Large intestine (tissue), 3 donors: ENCODE data around the gene SPAG6. TPM values are rescaled to one million over a fixed set of nuclear protein-coding genes. Genes with fewer than 3 reads are reported as not detected.

Source experiments
- DNase-seq, 2 donors: peaks; one replicate each; pipeline versions ENCODE4 v3.0.0 to v3.0.0-alpha.2; 2013
- H3K27ac ChIP-seq: one replicate; pipeline ENCODE4 v1.5.1; 2013; ENCODE audit warnings: low read length
- H3K27me3 ChIP-seq: 2 replicates; pipeline ENCODE4 v1.6.1; 2013; ENCODE audit warnings: low read length; ENCODE audit not compliant: control insufficient read depth, insufficient read depth
- H3K36me3 ChIP-seq: 2 replicates; pipeline ENCODE4 v1.6.1; 2013; ENCODE audit warnings: low read length; ENCODE audit not compliant: control insufficient read depth, insufficient read depth
- H3K4me1 ChIP-seq: one replicate; pipeline ENCODE4 v1.6.1; 2013; ENCODE audit warnings: low read length; ENCODE audit not compliant: control insufficient read depth, insufficient read depth
- H3K4me3 ChIP-seq: one replicate; pipeline ENCODE4 v1.5.1; 2013; ENCODE audit warnings: low read length
- H3K9me3 ChIP-seq: one replicate; pipeline ENCODE4 v1.6.1; 2013; ENCODE audit warnings: mild to moderate bottlenecking, low read depth, low read length, moderate library complexity; ENCODE audit not compliant: control insufficient read depth
- WGBS: methylation state at CpG from one replicate; pipeline ENCODE4 v1.1.5; 2013; ENCODE audit warnings: low lambda C conversion rate; ENCODE audit not compliant: insufficient coverage; 5-methylcytosine and 5-hydroxymethylcytosine counted together
- polyA plus RNA-seq: library from polyadenylated mRNA; unstranded; fragments of 120-200 nt; gene quantifications from one replicate; pipeline ENCODE4 v1.2.1, GENCODE V29; 2013

Gene SPAG6
- polyA plus RNA-seq, 1 donor = 0.19 TPM

DNA sequence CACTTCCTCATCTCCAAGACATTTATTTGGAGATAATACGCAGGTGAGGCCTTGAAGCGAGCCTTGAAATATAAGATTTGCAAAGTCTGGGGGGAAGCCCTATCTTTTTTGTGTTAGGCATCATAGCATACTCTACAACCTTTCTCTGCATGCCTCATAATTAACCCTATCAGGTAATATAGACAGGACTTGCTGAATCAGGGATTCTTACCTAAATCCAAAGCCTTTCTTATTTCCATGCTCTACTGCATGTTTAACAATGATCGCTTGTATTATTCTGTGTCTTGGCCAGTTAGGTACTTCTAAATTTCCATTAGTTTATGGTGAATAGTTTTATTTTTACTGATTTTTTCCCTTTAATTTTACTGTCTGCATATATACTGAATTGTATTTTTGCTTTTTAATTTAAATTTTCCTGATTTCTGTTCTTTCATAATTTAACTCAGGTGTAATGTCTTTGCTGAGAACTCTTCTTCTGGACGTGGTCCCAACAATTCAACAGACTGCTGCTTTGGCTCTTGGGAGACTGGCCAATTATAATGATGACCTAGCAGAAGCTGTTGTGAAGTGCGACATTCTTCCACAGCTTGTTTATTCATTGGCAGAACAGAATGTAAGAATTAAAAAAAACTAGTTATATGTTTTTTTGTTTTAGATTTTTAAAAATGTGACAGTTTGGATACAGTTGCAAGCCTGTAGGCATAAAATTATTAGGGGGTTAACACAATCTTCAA lies 19.3 kb downstream of the SPAG6 start:
- Histone ChIP-seq H3K27ac (no peak overlapping the region), H3K4me1 (no peaks in the 10 kb centered on the region), H3K9me3 (no peaks in the 10 kb centered on the region), H3K27me3 (no peaks in the 10 kb centered on the region), H3K4me3 (no peak overlapping the region), H3K36me3 (no peaks in the 10 kb centered on the region)
- DNase-seq = no peak
- WGBS = 96% methylated on average over 4 of the region's 5 CpGs

GRCh38 chr10:22365233-22365632 lies 19.9 kb downstream of the SPAG6 start:
- 88% methylated on average over 1 of the region's 1 CpG for WGBS
- H3K4me1 ChIP-seq = no peaks in the 10 kb centered on the region
- DNase-seq = no peak
- no peaks in the 10 kb centered on the region for H3K27me3 ChIP-seq
- no peaks in the 10 kb centered on the region for H3K9me3 ChIP-seq
- H3K27ac ChIP-seq = no peak overlapping the region
- H3K36me3 ChIP-seq = no peaks in the 10 kb centered on the region
- no peak overlapping the region for H3K4me3 ChIP-seq

- H3K27ac ChIP-seq = no peak overlapping the region
- DNase-seq = no peak
- no peaks in the 10 kb centered on the region for H3K9me3 ChIP-seq
- no peaks in the 10 kb centered on the region for H3K36me3 ChIP-seq
- 100% methylated on average over 2 of the region's 4 CpGs for WGBS
- H3K27me3 ChIP-seq = no peaks in the 10 kb centered on the region
- no peaks in the 10 kb centered on the region for H3K4me1 ChIP-seq
- H3K4me3 ChIP-seq = no peak overlapping the region
Measured at GRCh38 chr10:22365644-22366434, 20.5 kb downstream of the SPAG6 start.

- H3K4me1 ChIP-seq = no peaks in the 10 kb centered on the region
- H3K9me3 ChIP-seq = no peaks in the 10 kb centered on the region
- no peak for DNase-seq
- H3K4me3 ChIP-seq = no peak overlapping the region
- no peaks in the 10 kb centered on the region for H3K36me3 ChIP-seq
- H3K27ac ChIP-seq = no peak overlapping the region
- no peaks in the 10 kb centered on the region for H3K27me3 ChIP-seq
Measured at GRCh38 chr10:22366435-22366703, 21.1 kb downstream of the SPAG6 start.

GRCh38 chr10:22366771-22367170 lies 21.5 kb downstream of the SPAG6 start:
- Histone ChIP-seq H3K36me3 (no peaks in the 10 kb centered on the region), H3K4me3 (no peak overlapping the region), H3K27ac (no peak overlapping the region), H3K27me3 (no peaks in the 10 kb centered on the region), H3K9me3 (no peaks in the 10 kb centered on the region), H3K4me1 (no peaks in the 10 kb centered on the region)
- peak in 1 of 2 donors; percentile 31 for DNase-seq
- WGBS = 0% methylated on average over 1 of the region's 2 CpGs

DNA sequence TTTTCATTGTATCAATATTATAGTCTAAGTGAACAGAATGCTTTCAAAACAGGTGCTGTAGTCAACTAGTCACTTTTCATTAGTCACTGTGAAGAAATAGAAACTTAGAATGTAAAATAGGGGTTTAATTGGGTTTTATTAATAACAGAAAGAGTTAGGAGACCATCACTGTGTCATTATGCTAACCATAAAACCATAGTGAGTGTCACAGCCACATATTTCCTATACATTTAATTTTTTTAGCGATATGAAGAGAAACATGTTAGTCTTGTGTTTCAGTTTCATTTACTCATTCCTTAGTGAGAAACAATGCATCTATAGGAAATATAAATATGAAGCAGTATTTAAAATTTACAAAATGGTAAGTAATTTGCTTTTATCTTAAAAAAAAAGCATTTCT lies 22.2 kb downstream of the SPAG6 start:
- WGBS = 100% methylated on average over 1 of the region's 1 CpG
- Histone ChIP-seq H3K4me1 (no peaks in the 10 kb centered on the region), H3K4me3 (no peak overlapping the region), H3K27ac (no peak overlapping the region), H3K36me3 (no peaks in the 10 kb centered on the region), H3K9me3 (no peaks in the 10 kb centered on the region), H3K27me3 (no peaks in the 10 kb centered on the region)
- no peak for DNase-seq

GRCh38 chr10:22368402-22368801 lies 23.1 kb downstream of the SPAG6 start:
- Histone ChIP-seq H3K27ac (no peak overlapping the region), H3K27me3 (no peaks in the 10 kb centered on the region), H3K4me1 (no peaks in the 10 kb centered on the region), H3K36me3 (no peaks in the 10 kb centered on the region), H3K9me3 (no peaks in the 10 kb centered on the region), H3K4me3 (no peak overlapping the region)
- WGBS = 80% methylated on average over 1 of the region's 4 CpGs
- no peak for DNase-seq

DNA sequence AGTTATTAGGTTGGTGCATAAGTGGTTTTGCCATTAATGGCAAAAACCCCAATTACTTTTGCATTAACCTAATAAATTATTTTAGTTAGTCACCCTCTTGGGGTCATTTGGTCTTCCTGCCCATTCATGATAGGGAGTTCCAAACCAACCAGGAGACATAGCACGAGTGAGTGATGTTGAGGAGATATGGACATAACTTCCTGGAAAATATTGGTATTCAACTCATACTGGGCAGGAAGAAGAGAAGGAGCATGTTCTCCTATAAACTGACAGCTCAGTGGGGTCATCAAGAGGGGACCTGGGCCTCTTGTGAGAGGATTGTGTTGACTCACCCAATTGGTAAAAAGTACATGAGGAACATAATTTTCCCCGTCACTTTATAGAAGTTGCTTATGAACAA lies 23.7 kb downstream of the SPAG6 start:
- no peaks in the 10 kb centered on the region for H3K9me3 ChIP-seq
- no CpG with 5 or more reads among the region's 2 CpGs for WGBS
- no peaks in the 10 kb centered on the region for H3K36me3 ChIP-seq
- H3K4me1 ChIP-seq = no peaks in the 10 kb centered on the region
- no peak overlapping the region for H3K27ac ChIP-seq
- no peak for DNase-seq
- H3K4me3 ChIP-seq = no peak overlapping the region
- no peaks in the 10 kb centered on the region for H3K27me3 ChIP-seq

DNA sequence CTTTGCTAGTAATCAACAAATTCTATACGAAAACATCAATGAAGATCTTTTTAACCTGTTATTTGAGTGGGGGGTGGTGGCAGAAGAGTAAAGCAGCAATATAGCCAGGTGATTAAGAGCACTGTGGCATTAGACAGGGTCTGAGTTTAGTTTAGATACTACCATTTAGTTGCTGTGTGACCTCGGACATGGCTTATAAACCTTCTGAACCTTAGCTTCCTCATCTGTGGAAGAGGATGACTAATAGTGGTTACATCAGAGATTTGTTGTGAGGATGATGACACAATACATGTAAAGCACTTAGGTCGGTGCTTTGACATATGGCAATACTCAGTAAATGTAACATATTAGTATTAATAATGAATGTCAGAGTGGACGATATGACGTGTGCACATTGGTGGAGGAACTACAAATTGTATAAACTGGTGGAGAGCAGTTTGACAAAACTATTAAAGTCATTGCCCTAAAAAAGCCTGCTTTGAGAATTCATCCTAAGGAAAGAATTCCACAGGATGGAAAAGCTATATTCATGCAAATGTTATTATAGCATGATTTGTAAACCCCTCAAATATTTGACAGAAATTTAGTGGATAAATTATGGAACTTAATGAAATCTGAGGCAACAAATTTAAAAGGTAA lies 24.3 kb downstream of the SPAG6 start:
- no peak overlapping the region for H3K27ac ChIP-seq
- DNase-seq = no peak
- H3K4me1 ChIP-seq = no peaks in the 10 kb centered on the region
- WGBS = 100% methylated on average over 4 of the region's 5 CpGs
- no peaks in the 10 kb centered on the region for H3K27me3 ChIP-seq
- H3K9me3 ChIP-seq = no peaks in the 10 kb centered on the region
- no peak overlapping the region for H3K4me3 ChIP-seq
- H3K36me3 ChIP-seq = no peaks in the 10 kb centered on the region

- DNase-seq = no peak
- no peaks in the 10 kb centered on the region for H3K9me3 ChIP-seq
- no peaks in the 10 kb centered on the region for H3K36me3 ChIP-seq
- H3K4me3 ChIP-seq = no peak overlapping the region
- no peak overlapping the region for H3K27ac ChIP-seq
- no peaks in the 10 kb centered on the region for H3K4me1 ChIP-seq
- H3K27me3 ChIP-seq = no peaks in the 10 kb centered on the region
Measured at GRCh38 chr10:22370320-22370719, 25.0 kb downstream of the SPAG6 start.
